Fibroblast of the aortic adventitia (primary cell): ENCODE data around the gene RBM44. TPM values are rescaled to one million over a fixed set of nuclear protein-coding genes. Genes with fewer than 3 reads are reported as not detected.

Source experiments
- DNase-seq: peaks from one replicate; pipeline ENCODE4 v3.0.0-alpha.2; 2010; ENCODE audit warnings: low read depth
- H3K4me3 ChIP-seq: 2 replicates; pipeline ENCODE4 v1.5.1; 2011; ENCODE audit warnings: low read depth, mild to moderate bottlenecking, control low read depth, low read length, moderate library complexity
- CTCF ChIP-seq: IDR thresholded peaks from 2 replicates; pipeline ENCODE4 v1.5.1; 2011; ENCODE audit warnings: mild to moderate bottlenecking, low read length, control low read depth, inconsistent platforms; ENCODE audit not compliant: insufficient read depth
- small RNA-seq: library from RNA; depleted of rRNA; stranded (forward); fragments of <200 nt; gene quantifications from one replicate; pipeline ENCODE3, GENCODE V24; 2012
- total RNA-seq: library from RNA; depleted of rRNA; stranded (reverse); fragments of >200 nt; gene quantifications from 2 replicates; pipeline ENCODE4 v1.2.3, GENCODE V29; 2012; ENCODE audit warnings: low replicate concordance

RBM44 gene
- total RNA-seq, 1 donor = 0.27 TPM

GRCh38 chr2:237886685-237887481, 88.3 kb downstream of the RBM44 start:
- TF ChIP-seq CTCF = no peak
- no peak overlapping the region for H3K4me3 ChIP-seq
- peak; percentile 86 for DNase-seq

- DNase-seq = peak; percentile 72
- TF ChIP-seq CTCF = no peak
- H3K4me3 ChIP-seq = no peak overlapping the region
Observed at GRCh38 chr2:237888389-237888788, 89.8 kb downstream of the RBM44 start.

GRCh38 chr2:237889016-237889415, 90.4 kb downstream of the RBM44 start:
- TF ChIP-seq CTCF = no peak
- no peak overlapping the region for H3K4me3 ChIP-seq
- no peak for DNase-seq

GRCh38 chr2:237889811-237890210, 91.2 kb downstream of the RBM44 start:
- no peak overlapping the region for H3K4me3 ChIP-seq
- DNase-seq = no peak
- no peak for TF ChIP-seq CTCF

Small RNAs within 50 kb of the gene (small RNA-seq; reads per million reads assigned to genes)
- gene RF00157 = not detected

Other genes starting within 250 kb of the RBM44 start
- not detected in 2 replicates for gene PRLH, start 232.2 kb upstream of the RBM44 start, total RNA-seq
- 0.54 and 3.5 TPM in 2 replicates for gene RAB17, start 208.0 kb upstream of the RBM44 start, total RNA-seq
- 29.2 and 49.0 TPM in 2 replicates for gene LRRFIP1, start 171.2 kb upstream of the RBM44 start, total RNA-seq
- gene RAMP1, start 60.8 kb downstream of the RBM44 start, total RNA-seq = 3.1 and 3.4 TPM in 2 replicates
- gene UBE2F, start 168.2 kb downstream of the RBM44 start, total RNA-seq = 49.8 and 57.6 TPM in 2 replicates